A549 (cell line): ENCODE results near the gene SRGAP3. TPM values are rescaled to one million over a fixed set of nuclear protein-coding genes. Genes with fewer than 3 reads are reported as not detected.
A peak's percentile ranks its signal among the peaks of the same experiment; 100 is the strongest.

Source experiments
- ATAC-seq, 2 experiments: fragments of 200-7000 bp in 1 of 2; fragments of >200 bp in 1 of 2; cut with Nextera tagmentation in 1 of 2; cut with Tn5 transposase in 1 of 2; 3 replicates each; pipeline versions ENCODE4 v1.8.0 to v1.9.1; 2018 to 2020; ENCODE audit warnings: mild to moderate bottlenecking in 1 of 2, moderate library complexity in 1 of 2
- CTCF ChIA-PET: fragments of 300-600 bp; sonication (Branson Sonifier 250); formaldehyde crosslinking; extraction: SDS; loops from one replicate; lab custom pipeline; 2021; ENCODE audit warnings: antibody characterized with exemption, inconsistent platforms; lab: Yijun Ruan, JAX
- POLR2A ChIA-PET: fragments of 350-600 bp; formaldehyde crosslinking; extraction: SDS; loops from one replicate; lab custom pipeline; 2021; ENCODE audit warnings: antibody characterized with exemption, inconsistent platforms; lab: Yijun Ruan, JAX
- DNase-seq, 2 experiments: peaks; one replicate each; pipeline versions ENCODE4 v3.0.0 to v3.0.0-alpha.2; 2011 to 2016; ENCODE audit warnings: low read depth in 1 of 2, low spot score in 1 of 2
- FAIRE-seq: peaks from 2 replicates; lab custom pipeline; 2011; peaks lifted over from hg19 to GRCh38; lab: Jason Lieb, UNC
- H3K27ac ChIP-seq, 2 experiments: fragments of >200 bp; sonication (Bioruptor Twin); formaldehyde crosslinking; 3 replicates each; pipeline ENCODE4 v1.5.1; 2016 to 2017
- H3K4me1 ChIP-seq: fragments of >200 bp; sonication (Bioruptor Twin); formaldehyde crosslinking; 3 replicates; pipeline ENCODE4 v1.6.1; 2016
- H3K4me2 ChIP-seq: fragments of >200 bp; sonication (Bioruptor Twin); formaldehyde crosslinking; 3 replicates; pipeline ENCODE4 v1.6.1; 2016
- H3K4me3 ChIP-seq: fragments of >200 bp; sonication (Bioruptor Twin); formaldehyde crosslinking; 3 replicates; pipeline ENCODE4 v1.5.1; 2016
- H3K9me3 ChIP-seq: fragments of >200 bp; sonication (Bioruptor Twin); formaldehyde crosslinking; 3 replicates; pipeline ENCODE4 v1.6.1; 2016
- BHLHE40 ChIP-seq: IDR thresholded peaks from 2 replicates; pipeline ENCODE4 v1.6.1; 2012; ENCODE audit warnings: low read depth, low read length, inconsistent platforms
- CHD4 ChIP-seq: fragments of 200-600 bp; sonication (generic); IDR thresholded peaks from 2 replicates; pipeline ENCODE4 v1.6.1; 2016; ENCODE audit warnings: antibody characterized with exemption, mild to moderate bottlenecking, borderline replicate concordance
- FOSL2 ChIP-seq, 2 experiments: fragments of 450-650 bp in 1 of 2; fragments of >200 bp in 1 of 2; sonication (Bioruptor Twin) in 1 of 2; formaldehyde crosslinking; IDR thresholded peaks; 2 replicates each; pipeline versions ENCODE4 v1.5.0 to v1.6.1; 2016 to 2020; ENCODE audit warnings: mild to moderate bottlenecking in 1 of 2, moderate library complexity in 1 of 2
- HEYL ChIP-seq: fragments of 250-450 bp; sonication (Bioruptor Pico); IDR thresholded peaks from 2 replicates; pipeline ENCODE4 v1.8.0; 2021; ENCODE audit warnings: mild to moderate bottlenecking, moderate library complexity
- HMGXB4 ChIP-seq: fragments of 250-450 bp; sonication (Bioruptor Pico); IDR thresholded peaks from 2 replicates; pipeline ENCODE4 v1.5.0; 2021; ENCODE audit warnings: mild to moderate bottlenecking, moderate library complexity, borderline replicate concordance
- HOXB13 ChIP-seq: fragments of 250-450 bp; sonication (Bioruptor Pico); IDR thresholded peaks from 2 replicates; pipeline ENCODE4 v1.5.0; 2020; ENCODE audit warnings: low read depth, mild to moderate bottlenecking, moderate library complexity
- HOXB5 ChIP-seq: fragments of 250-450 bp; sonication (Bioruptor Pico); IDR thresholded peaks from 2 replicates; pipeline ENCODE4 v1.5.0; 2020; ENCODE audit warnings: mild to moderate bottlenecking, moderate library complexity
- JUNB ChIP-seq: fragments of >200 bp; sonication (Bioruptor Twin); formaldehyde crosslinking; IDR thresholded peaks from 2 replicates; pipeline ENCODE4 v1.6.1; 2016
- MAFK ChIP-seq: fragments of 450-650 bp; IDR thresholded peaks from 2 replicates; pipeline ENCODE4 v1.6.1; 2014; ENCODE audit not compliant: partially characterized antibody
- MAZ ChIP-seq: fragments of 150-350 bp; IDR thresholded peaks from 2 replicates; pipeline ENCODE4 v1.6.1; 2014; ENCODE audit warnings: antibody characterized with exemption, low read depth, low read length, borderline replicate concordance
- MYC ChIP-seq: IDR thresholded peaks from 2 replicates; pipeline ENCODE4 v1.6.1; 2012; ENCODE audit warnings: mild to moderate bottlenecking, inconsistent platforms, low read length, improper control_type of control experiment, borderline replicate concordance
- NPAS2 ChIP-seq: fragments of 250-450 bp; sonication (Bioruptor Pico); IDR thresholded peaks from 2 replicates; pipeline ENCODE4 v1.8.0; 2022; ENCODE audit warnings: mild to moderate bottlenecking, moderate library complexity, borderline replicate concordance
- PBX3 ChIP-seq: IDR thresholded peaks from 2 replicates; pipeline ENCODE4 v1.6.1; 2012
- PHF8 ChIP-seq: fragments of 200-600 bp; sonication (generic); IDR thresholded peaks from 2 replicates; pipeline ENCODE4 v1.6.1; 2016; ENCODE audit warnings: low read depth, mild to moderate bottlenecking, antibody characterized with exemption, moderate library complexity, borderline replicate concordance
- POLR2AphosphoS2 ChIP-seq: conservative IDR thresholded peaks from 2 replicates; pipeline ENCODE4 v1.6.1; 2012; ENCODE audit warnings: low read length, improper control_type of control experiment, inconsistent platforms
- RARB ChIP-seq: fragments of 250-450 bp; sonication (Bioruptor Pico); IDR thresholded peaks from 2 replicates; pipeline ENCODE4 v1.8.0; 2021; ENCODE audit warnings: mild to moderate bottlenecking, moderate library complexity
- TFCP2L1 ChIP-seq: fragments of 250-450 bp; sonication (Bioruptor Pico); IDR thresholded peaks from 2 replicates; pipeline ENCODE4 v1.5.0; 2021; ENCODE audit warnings: mild to moderate bottlenecking
- ZNF302 ChIP-seq: fragments of 250-450 bp; sonication (Bioruptor Pico); IDR thresholded peaks from 2 replicates; pipeline ENCODE4 v1.9.0; 2021; ENCODE audit warnings: inconsistent platforms, mild to moderate bottlenecking, moderate library complexity
- ZSCAN20 ChIP-seq: fragments of 250-450 bp; sonication (Bioruptor Pico); IDR thresholded peaks from 2 replicates; pipeline ENCODE4 v1.8.0; 2022; ENCODE audit warnings: mild to moderate bottlenecking, moderate library complexity
- WGBS: methylation state at CpG from one replicate; pipeline ENCODE4 v1.1.6; 2017; ENCODE audit errors: missing lambda C conversion rate; 5-methylcytosine and 5-hydroxymethylcytosine counted together
- polyA plus RNA-seq, 4 experiments: library from polyadenylated mRNA; depleted of rRNA in 3 of 4; stranded (reverse); fragments of >200 nt; fragmentation: RNase III in 1 of 4; extraction: RNeasy Plus Mini Kit Qiagen cat#74134 plus additional on column Dnase treatment in 1 of 4; gene quantifications; 2 replicates in 3 of 4; 3 replicates in 1 of 4; pipeline ENCODE4 v1.2.3, GENCODE V29; 2011 to 2017
- TF ChIP-seq, protein P1 (sequence below): fragments of >200 bp; sonication (Bioruptor Twin); formaldehyde crosslinking; IDR thresholded peaks from 3 replicates; pipeline ENCODE4 v1.5.1; 2016
- TF ChIP-seq, protein P2 (sequence below): fragments of 150-350 bp; IDR thresholded peaks from 2 replicates; pipeline ENCODE4 v1.6.1; 2014; ENCODE audit warnings: low read depth, mild to moderate bottlenecking, low read length
- TF ChIP-seq, protein P3 (sequence below): fragments of >200 bp; sonication (Bioruptor Twin); formaldehyde crosslinking; IDR thresholded peaks from 3 replicates; pipeline ENCODE4 v1.6.1; 2016

SRGAP3 gene
- polyA plus RNA-seq, 2 of the 4 experiments (the other 2 are of a cell fraction) = 1.6 to 2.5 TPM

- Histone ChIP-seq H3K4me3 (no peak overlapping the region), H3K9me3 (no peaks in the 10 kb centered on the region), H3K4me2 (peak overlapping the region; percentile 88), H3K4me1 (peaks cover 5% of the 10 kb centered on the region; the same call in 1 of the 3 replicates), H3K27ac (0 out of 6 replicates have a peak overlapping the region, but pooled peaks of 1 of the 2 experiments have one; percentile 13)
- no peak for DNase-seq
- FAIRE-seq = no peak
- ChIA-PET POLR2A (interaction anchor here (1.3 kb wide), 1 partner anchor 74 kb away, joined by 3 read pairs; no protein-coding TSS in a partner anchor), CTCF (interaction anchor here (0.8 to 1.9 kb wide), 5 partner anchors 11 to 280 kb away, joined by 3 to 5 read pairs (median 4); no protein-coding TSS in a partner anchor)
- ATAC-seq = no peak
- 58% methylated on average over 4 of the region's 4 CpGs for WGBS
- TF ChIP-seq, protein P1, sequence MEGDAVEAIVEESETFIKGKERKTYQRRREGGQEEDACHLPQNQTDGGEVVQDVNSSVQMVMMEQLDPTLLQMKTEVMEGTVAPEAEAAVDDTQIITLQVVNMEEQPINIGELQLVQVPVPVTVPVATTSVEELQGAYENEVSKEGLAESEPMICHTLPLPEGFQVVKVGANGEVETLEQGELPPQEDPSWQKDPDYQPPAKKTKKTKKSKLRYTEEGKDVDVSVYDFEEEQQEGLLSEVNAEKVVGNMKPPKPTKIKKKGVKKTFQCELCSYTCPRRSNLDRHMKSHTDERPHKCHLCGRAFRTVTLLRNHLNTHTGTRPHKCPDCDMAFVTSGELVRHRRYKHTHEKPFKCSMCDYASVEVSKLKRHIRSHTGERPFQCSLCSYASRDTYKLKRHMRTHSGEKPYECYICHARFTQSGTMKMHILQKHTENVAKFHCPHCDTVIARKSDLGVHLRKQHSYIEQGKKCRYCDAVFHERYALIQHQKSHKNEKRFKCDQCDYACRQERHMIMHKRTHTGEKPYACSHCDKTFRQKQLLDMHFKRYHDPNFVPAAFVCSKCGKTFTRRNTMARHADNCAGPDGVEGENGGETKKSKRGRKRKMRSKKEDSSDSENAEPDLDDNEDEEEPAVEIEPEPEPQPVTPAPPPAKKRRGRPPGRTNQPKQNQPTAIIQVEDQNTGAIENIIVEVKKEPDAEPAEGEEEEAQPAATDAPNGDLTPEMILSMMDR = 0 out of 3 replicates have a peak, but pooled peaks have one; percentile 14
- TF ChIP-seq MAFK = no peak
Observed at GRCh38 chr3:9250236-9250635, 790 bp upstream of the SRGAP3 start.

DNA sequence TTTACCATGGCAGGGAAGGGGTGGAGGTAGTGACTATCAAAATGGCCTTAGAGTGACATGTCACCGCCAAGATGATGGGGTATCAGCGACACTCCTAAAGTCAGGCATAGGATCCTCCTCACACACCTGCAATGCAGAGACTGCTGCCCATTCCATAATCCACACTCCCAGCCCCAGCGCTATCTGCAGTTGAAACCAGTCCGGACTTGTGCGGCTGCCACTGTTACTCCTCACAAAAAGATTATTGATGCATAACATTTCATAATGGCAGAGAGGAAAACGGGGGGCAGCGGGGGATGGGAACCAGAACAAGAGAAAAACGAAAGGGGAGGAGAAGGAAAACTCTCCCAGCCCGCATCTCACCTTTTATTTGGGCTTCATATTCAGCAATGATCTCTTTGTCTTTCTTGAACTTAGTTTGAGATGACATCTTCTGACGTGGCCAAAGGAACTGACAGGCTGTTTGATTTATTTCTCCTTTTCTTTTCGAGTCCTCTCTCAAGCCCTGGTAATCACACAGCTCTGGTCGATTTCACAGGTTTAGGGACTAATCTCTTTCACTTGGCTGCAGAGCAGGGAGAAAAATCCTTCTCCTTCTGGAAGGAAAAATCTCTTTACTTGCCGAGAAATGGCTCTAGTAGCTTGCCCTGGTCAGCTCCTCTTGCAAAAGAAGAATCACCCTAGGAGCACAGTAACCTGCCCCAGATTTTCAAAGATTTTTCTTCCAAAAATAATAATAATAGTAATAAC lies 749 bp downstream of the SRGAP3 start:
- no peak for TF ChIP-seq ZNF302 (CRISPR knock-in tag)
- no peak for TF ChIP-seq TFCP2L1 (CRISPR knock-in tag)
- no peak for TF ChIP-seq PHF8
- TF ChIP-seq, protein P2, sequence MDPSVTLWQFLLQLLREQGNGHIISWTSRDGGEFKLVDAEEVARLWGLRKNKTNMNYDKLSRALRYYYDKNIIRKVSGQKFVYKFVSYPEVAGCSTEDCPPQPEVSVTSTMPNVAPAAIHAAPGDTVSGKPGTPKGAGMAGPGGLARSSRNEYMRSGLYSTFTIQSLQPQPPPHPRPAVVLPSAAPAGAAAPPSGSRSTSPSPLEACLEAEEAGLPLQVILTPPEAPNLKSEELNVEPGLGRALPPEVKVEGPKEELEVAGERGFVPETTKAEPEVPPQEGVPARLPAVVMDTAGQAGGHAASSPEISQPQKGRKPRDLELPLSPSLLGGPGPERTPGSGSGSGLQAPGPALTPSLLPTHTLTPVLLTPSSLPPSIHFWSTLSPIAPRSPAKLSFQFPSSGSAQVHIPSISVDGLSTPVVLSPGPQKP = no peak
- TF ChIP-seq JUNB = no peak
- TF ChIP-seq CHD4 = no peak
- TF ChIP-seq, all 56 proteins: peak for 0
- peaks cover 5% of the 10 kb centered on the region; the same call in 1 of the 3 replicates for H3K4me1 ChIP-seq
- WGBS = 45% methylated on average over 13 of the region's 13 CpGs
- CTCF ChIA-PET = interaction anchor here (0.6 to 1.9 kb wide), 7 partner anchors 10 to 488 kb away, joined by 3 to 7 read pairs (median 3); no protein-coding TSS in a partner anchor
- peak overlapping the region; percentile 15 to 63; a peak in 4 of 6 replicates for H3K27ac ChIP-seq
- POLR2A ChIA-PET = interaction anchor here (1.3 kb wide), 1 partner anchor 73 kb away, joined by 3 read pairs; no protein-coding TSS in a partner anchor
- no peak for DNase-seq
- no peak for FAIRE-seq
- H3K9me3 ChIP-seq = no peaks in the 10 kb centered on the region
- peak in 1 of 2 experiments; percentile 3; a peak in 2 of 6 replicates for ATAC-seq
- peak overlapping the region; percentile 48 for H3K4me3 ChIP-seq
- peak overlapping the region; percentile 88 for H3K4me2 ChIP-seq

GRCh38 chr3:9247941-9248521 lies 1.4 kb downstream of the SRGAP3 start:
- 90% methylated on average over 19 of the region's 19 CpGs for WGBS
- no peak for FAIRE-seq
- Histone ChIP-seq H3K4me3 (no peak overlapping the region), H3K4me2 (no peak overlapping the region; the same call in 2 of the 3 replicates), H3K9me3 (no peaks in the 10 kb centered on the region), H3K27ac (no peak overlapping the region), H3K4me1 (peaks cover 5% of the 10 kb centered on the region; the same call in 1 of the 3 replicates)
- CTCF ChIA-PET = no interaction called here
- ATAC-seq = no peak
- DNase-seq = no peak
- POLR2A ChIA-PET = no interaction called here
- TF ChIP-seq JUNB (no peak), BHLHE40 (no peak), MAZ (no peak), PHF8 (no peak), MYC (no peak), HOXB13 (CRISPR knock-in tag) (no peak), CHD4 (no peak), NPAS2 (CRISPR knock-in tag) (no peak), PBX3 (no peak), RARB (no peak), HEYL (CRISPR knock-in tag) (no peak), ZSCAN20 (CRISPR knock-in tag) (no peak), HMGXB4 (no peak), POLR2AphosphoS2 (no peak), HOXB5 (no peak), FOSL2 (IDR thresholded peaks at IDR 0.05) (no peak), FOSL2 (CRISPR knock-in tag; IDR thresholded peaks at IDR 0.05) (no peak)
- TF ChIP-seq, protein P3, sequence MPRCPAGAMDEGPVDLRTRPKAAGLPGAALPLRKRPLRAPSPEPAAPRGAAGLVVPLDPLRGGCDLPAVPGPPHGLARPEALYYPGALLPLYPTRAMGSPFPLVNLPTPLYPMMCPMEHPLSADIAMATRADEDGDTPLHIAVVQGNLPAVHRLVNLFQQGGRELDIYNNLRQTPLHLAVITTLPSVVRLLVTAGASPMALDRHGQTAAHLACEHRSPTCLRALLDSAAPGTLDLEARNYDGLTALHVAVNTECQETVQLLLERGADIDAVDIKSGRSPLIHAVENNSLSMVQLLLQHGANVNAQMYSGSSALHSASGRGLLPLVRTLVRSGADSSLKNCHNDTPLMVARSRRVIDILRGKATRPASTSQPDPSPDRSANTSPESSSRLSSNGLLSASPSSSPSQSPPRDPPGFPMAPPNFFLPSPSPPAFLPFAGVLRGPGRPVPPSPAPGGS = no peak
